ENCODE data around the gene PCNX3. TPM values are rescaled to one million over a fixed set of nuclear protein-coding genes. Genes with fewer than 3 reads are reported as not detected.

The PCNX3 gene
- total and polyA plus RNA-seq, 2 of the 13 experiments (the other 11 are each of a cell fraction or from before 2014, with no cell fraction given): 16.2 to 23.0 TPM

GRCh38 chr11:65576232-65576866, 39.2 kb upstream of the PCNX3 start (continued):
- TF ChIP-seq DMTF1 (CRISPR knock-in tag; IDR thresholded peaks at IDR 0.05) (no peak), MAZ (IDR thresholded peaks at IDR 0.05; ENCODE audit: borderline replicate concordance, low read depth, low read length) (no peak), MAZ (CRISPR knock-in tag; IDR thresholded peaks at IDR 0.05; ENCODE audit: low read depth) (peak; percentile 21; the same call in 1 of the 2 replicates), ZMAT5 (CRISPR knock-in tag; IDR thresholded peaks at IDR 0.05; ENCODE audit: borderline replicate concordance, low read depth) (no peak), PRDM15 (CRISPR knock-in tag; IDR thresholded peaks at IDR 0.05) (no peak)
